ENCODE measurements around the gene ZKSCAN1.

Gene ZKSCAN1

DNA sequence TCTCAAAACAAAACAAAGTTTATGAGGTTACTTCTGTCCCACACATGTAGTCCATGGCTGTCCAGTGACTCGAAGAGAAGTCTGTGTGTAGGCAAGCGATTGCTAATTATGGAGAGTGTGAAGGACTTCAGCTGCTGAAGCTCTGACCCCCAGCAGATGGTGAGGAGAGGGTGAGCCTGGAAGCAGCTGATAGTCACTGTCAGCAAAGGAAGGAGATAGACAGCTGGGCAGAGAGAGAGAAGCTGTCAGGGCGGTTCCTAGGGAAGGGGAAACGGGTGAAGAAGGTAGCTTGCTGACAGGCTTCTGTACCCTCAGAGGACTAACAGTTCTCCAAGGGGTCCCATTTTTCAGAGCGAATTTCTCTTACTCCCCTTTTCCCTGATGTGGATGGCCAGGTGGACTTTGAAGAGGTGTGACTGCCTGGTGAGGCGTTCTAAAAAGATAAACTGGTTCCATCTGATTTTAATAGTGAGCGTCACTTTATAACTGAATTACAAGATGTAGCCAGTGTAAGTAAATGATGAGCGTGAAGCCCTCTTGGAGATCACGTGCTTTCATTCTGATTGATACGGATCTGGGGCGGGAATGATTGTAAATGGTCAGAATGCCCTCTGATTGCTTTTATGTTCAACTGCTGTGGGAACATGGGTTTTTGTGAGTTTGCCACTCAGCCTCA lies 46.3 kb downstream of the ZKSCAN1 start:
- no peaks in the 10 kb centered on the region for H3K27me3 ChIP-seq (replicated peaks)
- in situ Hi-C loops (cut with HindIII; ENCODE audit: low pct_ligation_motif_present, low sequenced_read_pairs): no loop called here
- peaks cover 44% of the 10 kb centered on the region for H3K36me3 ChIP-seq (replicated peaks)
- DNase-seq: no peak
- H3K27ac ChIP-seq: no peak overlapping the region
- no peak overlapping the region for H3K4me3 ChIP-seq (ENCODE audit: low read depth, low read length)
- TF ChIP-seq, protein P1, sequence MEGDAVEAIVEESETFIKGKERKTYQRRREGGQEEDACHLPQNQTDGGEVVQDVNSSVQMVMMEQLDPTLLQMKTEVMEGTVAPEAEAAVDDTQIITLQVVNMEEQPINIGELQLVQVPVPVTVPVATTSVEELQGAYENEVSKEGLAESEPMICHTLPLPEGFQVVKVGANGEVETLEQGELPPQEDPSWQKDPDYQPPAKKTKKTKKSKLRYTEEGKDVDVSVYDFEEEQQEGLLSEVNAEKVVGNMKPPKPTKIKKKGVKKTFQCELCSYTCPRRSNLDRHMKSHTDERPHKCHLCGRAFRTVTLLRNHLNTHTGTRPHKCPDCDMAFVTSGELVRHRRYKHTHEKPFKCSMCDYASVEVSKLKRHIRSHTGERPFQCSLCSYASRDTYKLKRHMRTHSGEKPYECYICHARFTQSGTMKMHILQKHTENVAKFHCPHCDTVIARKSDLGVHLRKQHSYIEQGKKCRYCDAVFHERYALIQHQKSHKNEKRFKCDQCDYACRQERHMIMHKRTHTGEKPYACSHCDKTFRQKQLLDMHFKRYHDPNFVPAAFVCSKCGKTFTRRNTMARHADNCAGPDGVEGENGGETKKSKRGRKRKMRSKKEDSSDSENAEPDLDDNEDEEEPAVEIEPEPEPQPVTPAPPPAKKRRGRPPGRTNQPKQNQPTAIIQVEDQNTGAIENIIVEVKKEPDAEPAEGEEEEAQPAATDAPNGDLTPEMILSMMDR (IDR thresholded peaks at IDR 0.05; ENCODE audit: low read depth, low read length, missing control alignments): no peak

DNA sequence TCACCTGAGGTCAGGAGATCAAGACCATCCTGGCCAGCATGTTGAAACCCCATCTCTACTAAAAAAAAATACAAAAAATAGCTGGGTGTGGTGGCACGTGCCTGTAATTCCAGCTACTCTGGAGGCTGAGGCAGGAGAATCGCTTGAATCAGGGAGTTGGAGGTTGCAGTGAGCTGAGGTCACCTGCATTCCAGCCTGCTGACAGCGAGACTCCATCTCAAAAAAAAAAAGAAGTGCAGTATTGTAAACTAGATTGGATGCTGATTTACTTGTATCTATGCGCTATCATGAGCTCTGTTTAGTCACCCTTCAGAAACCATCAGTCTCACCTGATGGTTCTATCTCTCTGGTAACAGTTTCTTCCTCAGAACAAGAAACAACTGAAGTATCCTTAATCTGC lies 48.0 kb downstream of the ZKSCAN1 start:
- H3K27ac ChIP-seq: no peak overlapping the region
- in situ Hi-C loops (cut with HindIII; ENCODE audit: low pct_ligation_motif_present, low sequenced_read_pairs): no loop called here
- TF ChIP-seq, protein P1 (IDR thresholded peaks at IDR 0.05; ENCODE audit: low read depth, low read length, missing control alignments): no peak
- peaks cover 41% of the 10 kb centered on the region for H3K36me3 ChIP-seq (replicated peaks)
- H3K27me3 ChIP-seq (replicated peaks): no peaks in the 10 kb centered on the region
- no peak overlapping the region for H3K4me3 ChIP-seq (ENCODE audit: low read depth, low read length)
- no peak for DNase-seq

DNA sequence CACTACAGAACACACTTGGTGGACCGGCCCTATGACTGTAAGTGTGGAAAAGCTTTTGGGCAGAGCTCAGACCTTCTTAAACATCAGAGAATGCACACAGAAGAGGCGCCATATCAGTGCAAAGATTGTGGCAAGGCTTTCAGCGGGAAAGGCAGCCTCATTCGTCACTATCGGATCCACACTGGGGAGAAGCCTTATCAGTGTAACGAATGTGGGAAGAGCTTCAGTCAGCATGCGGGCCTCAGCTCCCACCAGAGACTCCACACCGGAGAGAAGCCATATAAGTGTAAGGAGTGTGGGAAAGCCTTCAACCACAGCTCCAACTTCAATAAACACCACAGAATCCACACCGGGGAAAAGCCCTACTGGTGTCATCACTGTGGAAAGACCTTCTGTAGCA lies 48.8 kb downstream of the ZKSCAN1 start:
- TF ChIP-seq, protein P1 (IDR thresholded peaks at IDR 0.05; ENCODE audit: low read depth, low read length, missing control alignments): no peak
- H3K36me3 ChIP-seq (replicated peaks): peaks cover 39% of the 10 kb centered on the region
- no peak for DNase-seq
- H3K27me3 ChIP-seq (replicated peaks): no peaks in the 10 kb centered on the region
- no peak overlapping the region for H3K4me3 ChIP-seq (ENCODE audit: low read depth, low read length)
- no peak overlapping the region for H3K27ac ChIP-seq
- in situ Hi-C loops (cut with HindIII; ENCODE audit: low pct_ligation_motif_present, low sequenced_read_pairs): no loop called here

DNA sequence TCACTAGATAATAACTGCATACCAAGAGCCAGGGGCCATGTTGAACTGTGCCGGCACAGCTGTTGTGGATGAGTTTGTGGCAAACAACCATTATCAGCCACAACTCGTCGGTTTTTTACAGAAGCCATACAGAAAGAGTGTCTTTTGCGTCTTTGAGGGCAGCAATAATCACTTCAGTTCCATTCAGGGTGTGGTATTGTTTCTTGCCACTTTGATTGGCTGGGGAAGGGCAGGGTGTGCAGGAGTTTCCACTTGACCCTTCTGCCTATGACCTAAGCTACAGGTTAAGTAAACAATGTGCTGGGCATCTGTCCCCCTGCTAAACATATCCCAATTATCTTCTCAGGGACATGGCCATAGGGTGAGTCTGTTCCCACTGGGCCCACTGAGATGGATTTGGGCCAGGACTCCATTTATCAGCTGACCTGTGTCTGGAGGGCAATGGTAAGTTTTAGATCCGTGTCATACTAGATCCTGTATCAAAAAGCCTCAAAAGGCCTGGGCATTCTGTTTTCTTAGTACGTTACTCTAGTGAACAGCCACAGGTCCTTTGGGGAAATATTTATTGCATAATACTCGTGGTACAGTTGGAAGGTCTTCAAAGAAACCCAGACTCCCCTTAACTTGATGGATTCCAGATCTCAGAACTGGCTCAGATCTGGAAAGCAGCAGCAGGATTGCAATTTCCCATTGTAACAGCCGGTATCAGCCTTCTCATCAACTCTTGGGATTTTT lies 50.2 kb downstream of the ZKSCAN1 start:
- Histone ChIP-seq H3K27me3 (replicated peaks) (no peaks in the 10 kb centered on the region), H3K36me3 (replicated peaks) (peaks cover 46% of the 10 kb centered on the region), H3K4me3 (ENCODE audit: low read depth, low read length) (no peak overlapping the region), H3K27ac (no peak overlapping the region)
- TF ChIP-seq, protein P1 (IDR thresholded peaks at IDR 0.05; ENCODE audit: low read depth, low read length, missing control alignments): no peak
- in situ Hi-C loops (cut with HindIII; ENCODE audit: low pct_ligation_motif_present, low sequenced_read_pairs): no loop called here
- no peak for DNase-seq

DNA sequence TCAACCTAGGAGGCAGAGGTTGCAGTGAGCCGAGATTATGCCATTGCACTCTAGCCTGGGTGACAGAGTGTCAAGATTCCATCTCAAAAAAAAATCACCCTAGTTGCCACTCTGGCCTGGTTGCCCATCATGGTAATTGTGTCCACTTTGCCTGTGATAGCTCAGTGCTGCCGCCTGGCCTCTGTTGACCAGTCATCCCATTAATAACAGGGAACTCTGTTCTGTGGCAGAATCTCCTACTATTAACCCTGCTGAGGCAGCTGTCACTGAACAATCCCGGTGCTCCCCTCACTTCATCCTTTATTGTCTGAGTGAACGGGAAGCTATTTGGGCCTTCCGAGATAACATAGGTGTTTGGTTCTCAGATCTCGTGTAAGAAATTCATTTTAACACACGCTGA lies 51.6 kb downstream of the ZKSCAN1 start:
- H3K27me3 ChIP-seq (replicated peaks): no peaks in the 10 kb centered on the region
- DNase-seq: no peak
- no peak overlapping the region for H3K4me3 ChIP-seq (ENCODE audit: low read depth, low read length)
- peaks cover 57% of the 10 kb centered on the region for H3K36me3 ChIP-seq (replicated peaks)
- TF ChIP-seq, protein P1 (IDR thresholded peaks at IDR 0.05; ENCODE audit: low read depth, low read length, missing control alignments): no peak
- in situ Hi-C loops (cut with HindIII; ENCODE audit: low pct_ligation_motif_present, low sequenced_read_pairs): no loop called here
- no peak overlapping the region for H3K27ac ChIP-seq
